NCI-H2227 (cell line): ENCODE measurements around the gene SLC4A5.
"Not testable (repeated sequence)": the region's sequence is repeated elsewhere in the genome, so short reads cannot be mapped to it uniquely, and the experiment has no call there.

Source experiments
- DNase-seq: peaks from one replicate; lab custom pipeline; 2025; ENCODE audit not compliant: unreplicated experiment; lab: John Stamatoyannopoulos, UW

Gene SLC4A5

DNA sequence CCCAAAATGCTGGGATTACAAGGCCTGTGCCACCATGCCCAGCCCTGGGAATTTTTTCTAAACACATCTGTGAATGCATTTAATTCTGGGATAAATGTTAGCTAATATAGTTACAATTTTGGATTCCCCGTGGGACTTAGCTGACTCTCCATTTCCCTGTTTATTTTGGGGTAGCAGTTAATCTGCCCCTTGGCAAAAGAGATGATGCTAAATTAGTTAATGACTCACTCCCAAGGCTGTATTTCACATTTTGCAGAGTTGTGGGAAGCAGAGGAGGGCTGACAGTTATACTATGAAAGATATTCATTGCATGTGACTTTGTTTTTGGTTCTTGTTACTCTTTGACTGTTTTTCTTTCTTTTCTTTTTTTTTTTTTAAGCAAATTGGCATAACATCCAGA, 141.6 kb downstream of the SLC4A5 start:
- DNase-seq, result no peak

DNA sequence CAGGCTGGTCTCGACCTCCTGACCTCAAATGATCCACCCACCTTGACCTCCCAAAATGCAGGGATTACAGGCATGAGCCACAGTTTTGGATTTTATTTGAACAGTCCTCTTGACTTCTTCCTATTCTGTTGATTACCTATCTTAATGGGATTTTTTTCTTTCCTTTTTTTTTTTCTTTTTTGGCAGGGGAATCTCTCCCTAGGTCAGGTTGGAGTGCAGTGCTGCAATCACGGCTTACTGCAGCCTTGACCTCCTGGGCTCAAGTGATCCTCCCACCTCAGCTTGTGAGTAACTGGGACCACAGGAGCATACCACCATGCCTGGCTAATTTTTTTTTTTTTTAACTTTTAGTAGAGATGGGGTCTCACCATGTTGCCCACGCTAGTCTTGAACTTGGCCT, 142.0 kb downstream of the SLC4A5 start:
- DNase-seq, result no peak

DNA sequence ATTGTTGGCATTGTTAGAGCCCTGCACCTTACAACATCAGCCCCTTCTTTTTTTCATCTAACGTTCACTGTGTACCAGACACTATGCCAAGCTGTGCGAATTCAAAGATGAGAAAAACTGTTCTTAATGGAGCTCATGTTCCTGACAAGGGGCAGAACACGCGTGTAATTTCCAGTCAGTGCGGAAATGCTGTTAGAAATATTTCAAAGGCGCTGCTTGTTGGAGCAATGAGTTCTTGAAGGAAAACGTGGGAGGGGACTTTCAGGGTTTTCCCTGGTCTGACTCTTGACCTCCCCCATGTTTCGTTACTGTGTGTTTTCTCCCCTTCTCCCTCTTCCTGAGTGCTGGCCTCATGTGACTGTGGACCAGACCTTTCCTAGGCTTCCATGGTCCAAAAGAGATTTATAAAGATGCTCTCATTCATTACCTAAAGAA, 143.3 kb downstream of the SLC4A5 start:
- no peak for DNase-seq

- DNase-seq, result no peak
Observed at GRCh38 chr2:74199275-74199701, 143.9 kb downstream of the SLC4A5 start.

DNA sequence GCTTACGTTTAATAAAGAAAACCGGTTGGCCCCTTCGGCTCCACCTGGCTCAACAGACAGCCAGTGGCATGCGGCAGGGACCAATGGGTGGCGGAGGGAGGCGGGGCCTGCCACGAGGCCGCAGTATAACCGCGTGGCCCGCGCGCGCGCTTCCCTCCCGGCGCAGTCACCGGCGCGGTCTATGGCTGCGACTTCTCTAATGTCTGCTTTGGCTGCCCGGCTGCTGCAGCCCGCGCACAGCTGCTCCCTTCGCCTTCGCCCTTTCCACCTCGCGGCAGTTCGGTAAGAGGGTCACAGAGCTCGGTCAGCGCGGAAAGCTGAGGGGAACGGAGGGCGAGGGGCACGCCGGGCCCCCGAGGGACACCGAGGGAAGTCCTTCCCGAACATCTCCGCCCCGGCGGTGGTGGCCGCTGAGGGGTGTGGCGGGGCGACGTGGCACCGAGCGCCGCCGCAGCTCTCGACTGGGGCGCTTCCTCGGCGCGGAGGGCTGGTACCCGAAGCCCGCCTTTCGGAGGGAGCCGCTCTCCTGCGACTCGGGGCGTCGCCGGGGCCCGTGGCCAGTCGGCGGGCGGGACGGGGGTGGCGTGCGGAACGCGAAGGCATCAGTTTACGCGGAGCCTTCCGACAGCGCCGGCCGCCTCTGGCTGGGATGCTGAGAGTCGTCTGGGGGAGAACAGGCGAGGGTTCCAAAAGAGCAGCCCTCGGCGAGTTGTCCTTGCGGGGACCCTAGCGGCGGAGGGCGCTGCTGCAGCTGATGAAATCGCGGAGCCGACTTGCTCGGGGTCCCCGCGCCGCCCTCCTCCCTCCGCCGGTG, 144.5 kb downstream of the SLC4A5 start, which contains the start of gene MTHFD2:
Gene MTHFD2, plus strand, starts transcription at position 155 of the 814 bp plus-strand sequence. Its CDS starts 27 bp downstream, at position 182.
- peak; percentile 98 for DNase-seq

GRCh38 chr2:74198023-74198460, 145.2 kb downstream of the SLC4A5 start:
- no peak for DNase-seq

- DNase-seq, result no peak
Observed at GRCh38 chr2:74197049-74197448, 146.2 kb downstream of the SLC4A5 start.

GRCh38 chr2:74194799-74195198, 148.4 kb downstream of the SLC4A5 start:
- DNase-seq, result no peak

DNA sequence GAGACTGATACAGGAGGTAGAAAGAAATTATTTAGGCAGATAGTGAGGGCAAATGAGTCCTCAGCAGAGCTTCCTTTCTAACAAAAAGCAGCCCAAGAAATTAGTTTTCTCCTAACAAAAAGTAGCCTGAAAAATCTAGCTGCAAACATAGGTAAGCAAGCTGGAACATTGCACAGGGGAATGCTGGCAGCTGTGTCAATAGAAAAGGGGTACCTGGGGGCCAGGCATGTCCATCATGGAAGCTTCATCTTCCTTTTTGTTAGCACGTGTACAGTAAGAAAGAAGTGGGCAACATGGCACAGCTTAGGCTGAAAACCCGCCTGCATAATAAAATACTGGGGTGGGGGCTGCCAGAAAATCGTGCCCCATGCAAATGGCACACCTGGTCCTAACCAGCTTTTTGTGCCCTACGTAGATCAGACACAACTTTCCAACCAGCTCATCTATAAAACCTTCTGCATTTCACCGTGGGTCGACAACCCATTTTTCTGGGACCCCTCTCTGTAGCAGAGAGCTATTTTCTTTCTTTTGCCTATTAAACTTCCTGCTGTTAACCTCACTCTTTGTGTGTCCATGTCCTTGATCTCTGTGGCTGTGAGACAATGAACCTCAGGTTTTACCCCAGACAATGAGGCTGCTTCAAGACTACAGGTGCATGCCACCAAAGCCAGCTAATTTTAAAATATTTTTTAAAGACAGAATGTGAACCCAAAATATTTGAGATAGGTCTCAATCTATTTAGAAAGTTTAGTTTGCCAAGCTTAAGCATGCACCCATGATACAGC, 151.4 kb downstream of the SLC4A5 start:
- DNase-seq, result no peak

- DNase-seq, result no peak
Observed at GRCh38 chr2:74188696-74189095, 154.5 kb downstream of the SLC4A5 start.

GRCh38 chr2:74188018-74188601, 155.1 kb downstream of the SLC4A5 start:
- no peak for DNase-seq

DNA sequence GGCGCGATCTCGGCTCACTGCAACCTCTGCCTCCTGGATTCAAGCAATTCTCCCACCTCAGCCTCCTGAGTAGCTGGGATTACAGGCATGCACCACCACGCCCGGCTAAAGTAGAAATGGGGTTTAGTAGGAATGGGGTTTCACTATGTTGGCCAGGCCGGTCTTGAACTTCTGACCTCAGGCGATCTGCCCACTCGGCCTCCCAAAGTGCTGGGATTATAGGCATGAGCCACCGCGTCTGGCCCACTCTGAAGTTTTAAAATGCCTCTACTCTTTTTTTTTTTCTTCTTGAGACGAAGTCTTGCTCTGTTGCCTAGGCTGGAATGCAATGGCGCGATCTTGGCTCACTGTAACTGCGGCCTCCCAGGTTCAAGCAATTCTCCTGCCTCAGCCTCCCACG, 156.5 kb downstream of the SLC4A5 start:
- DNase-seq, result not testable (repeated sequence)

DNA sequence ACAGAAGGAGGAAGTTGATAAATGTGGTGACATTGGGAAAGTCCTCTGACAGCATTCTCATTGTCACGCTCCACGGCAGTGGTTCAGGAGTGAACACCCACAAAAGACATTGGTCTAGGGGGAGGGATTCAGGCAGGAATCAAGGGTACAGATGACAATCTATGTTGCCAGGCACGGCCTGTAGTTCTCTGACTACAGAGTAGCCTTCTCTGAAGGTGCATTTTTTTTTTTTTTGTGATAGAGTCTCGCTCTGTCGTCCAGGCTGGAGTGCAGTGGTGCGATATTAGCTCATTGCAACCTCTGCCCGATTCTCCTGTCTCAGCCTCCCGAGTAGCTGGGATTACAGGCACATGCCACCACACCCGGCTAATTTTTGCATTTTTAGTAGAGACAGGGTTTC, 157.2 kb downstream of the SLC4A5 start:
- DNase-seq, result no peak

DNA sequence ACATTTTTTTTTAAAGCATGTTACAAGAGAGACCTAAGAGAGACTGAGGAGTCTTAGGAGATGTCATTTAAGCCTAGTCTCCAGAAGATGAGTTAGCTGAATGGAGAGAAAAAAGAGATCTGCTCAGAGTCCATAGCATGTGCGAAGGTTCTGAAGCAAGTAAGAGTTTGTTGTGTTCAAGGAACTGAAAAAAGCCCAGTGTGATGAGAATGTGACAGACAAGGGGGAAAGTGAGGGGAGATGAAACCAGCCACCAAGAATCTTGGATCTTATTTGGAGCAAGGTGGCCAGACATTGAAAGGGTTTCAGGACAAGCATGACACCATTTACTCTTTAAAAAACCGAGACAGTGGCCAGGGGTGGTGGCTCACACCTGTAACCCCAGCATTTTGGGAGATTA, 159.3 kb downstream of the SLC4A5 start:
- DNase-seq, result no peak

- DNase-seq, result peak; percentile 55
Observed at GRCh38 chr2:74181739-74182138, 161.5 kb downstream of the SLC4A5 start.

- DNase-seq, result no peak
Observed at GRCh38 chr2:74179063-74179865, 164.0 kb downstream of the SLC4A5 start.

GRCh38 chr2:74178211-74179062, 164.8 kb downstream of the SLC4A5 start, which contains the start of gene MOB1A:
Gene MOB1A, minus strand, starts transcription at chr2:74178879. Its CDS starts 205 bp downstream, at chr2:74178674.
- DNase-seq, result peak; percentile 99

DNA sequence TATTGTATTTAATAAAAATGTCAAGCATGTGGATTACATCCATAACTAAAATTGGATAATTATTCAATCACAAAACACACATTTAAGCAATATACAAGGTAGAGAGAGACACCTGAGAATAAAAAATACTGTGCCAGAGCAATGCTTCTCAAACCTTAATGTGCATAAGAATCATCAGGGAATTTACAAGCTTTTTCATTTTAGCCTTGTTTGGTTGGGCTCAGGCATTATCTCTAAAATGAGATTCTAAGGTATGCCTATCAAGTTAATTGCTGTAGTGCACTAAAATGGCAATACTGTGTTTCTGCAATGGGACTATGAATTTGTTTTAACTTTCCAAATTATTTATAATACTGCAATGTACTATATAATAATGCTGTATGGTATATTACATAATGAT, 165.5 kb downstream of the SLC4A5 start:
- no peak for DNase-seq

- DNase-seq, result no peak
Observed at GRCh38 chr2:74174909-74175308, 168.3 kb downstream of the SLC4A5 start.

DNA sequence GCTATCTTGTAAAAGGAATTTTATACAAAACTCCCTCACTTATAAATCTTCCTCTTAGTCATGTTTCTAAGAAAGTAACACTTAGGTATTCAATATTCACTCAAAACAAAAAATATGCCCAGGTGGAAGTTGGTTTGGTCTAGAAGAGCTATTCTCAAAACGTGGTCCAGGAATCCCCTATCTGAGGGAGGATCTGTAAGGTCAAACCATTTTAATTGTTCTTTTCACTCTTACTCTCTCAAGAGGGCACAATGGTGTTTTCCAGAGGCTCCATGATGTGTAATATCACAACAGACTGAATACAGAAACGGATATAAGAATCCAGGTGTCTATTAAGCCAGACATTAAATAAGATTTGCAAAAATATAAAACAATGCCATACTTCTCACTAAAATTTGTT, 174.5 kb downstream of the SLC4A5 start:
- no peak for DNase-seq
